ENCODE results near the gene AFAP1L2.

DNA sequence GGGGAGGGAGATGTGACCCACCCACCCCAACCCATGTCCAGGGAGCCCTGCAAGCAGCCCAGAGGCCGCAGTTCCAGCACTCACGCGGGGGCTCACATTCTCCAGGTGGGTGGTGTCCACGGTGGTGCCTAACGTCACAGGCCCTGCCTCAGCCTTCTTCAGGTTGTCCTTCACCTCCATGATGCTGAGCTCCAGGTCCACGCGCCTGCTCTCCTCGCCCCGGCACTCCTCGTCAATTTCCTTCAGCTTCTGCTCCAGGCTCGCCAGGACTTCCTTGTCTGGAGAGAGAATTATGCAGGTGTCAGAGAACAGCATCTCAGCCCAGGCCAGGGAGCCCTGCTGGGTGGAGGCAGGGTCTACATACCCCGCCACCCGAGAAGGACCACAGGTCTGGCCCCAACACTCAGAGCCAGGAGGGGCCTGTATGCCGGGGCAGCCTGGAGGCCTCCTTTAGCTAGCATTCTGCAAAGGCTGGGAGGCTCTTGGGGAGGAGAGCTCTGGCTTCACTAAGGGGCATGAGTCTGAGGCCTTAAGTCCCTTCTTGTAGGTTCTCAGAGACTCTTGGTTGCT is 107.1 kb downstream of the AFAP1L2 start:
- no peak for TF ChIP-seq POLR2A (IDR thresholded peaks at IDR 0.05)
- TF ChIP-seq, protein P1, sequence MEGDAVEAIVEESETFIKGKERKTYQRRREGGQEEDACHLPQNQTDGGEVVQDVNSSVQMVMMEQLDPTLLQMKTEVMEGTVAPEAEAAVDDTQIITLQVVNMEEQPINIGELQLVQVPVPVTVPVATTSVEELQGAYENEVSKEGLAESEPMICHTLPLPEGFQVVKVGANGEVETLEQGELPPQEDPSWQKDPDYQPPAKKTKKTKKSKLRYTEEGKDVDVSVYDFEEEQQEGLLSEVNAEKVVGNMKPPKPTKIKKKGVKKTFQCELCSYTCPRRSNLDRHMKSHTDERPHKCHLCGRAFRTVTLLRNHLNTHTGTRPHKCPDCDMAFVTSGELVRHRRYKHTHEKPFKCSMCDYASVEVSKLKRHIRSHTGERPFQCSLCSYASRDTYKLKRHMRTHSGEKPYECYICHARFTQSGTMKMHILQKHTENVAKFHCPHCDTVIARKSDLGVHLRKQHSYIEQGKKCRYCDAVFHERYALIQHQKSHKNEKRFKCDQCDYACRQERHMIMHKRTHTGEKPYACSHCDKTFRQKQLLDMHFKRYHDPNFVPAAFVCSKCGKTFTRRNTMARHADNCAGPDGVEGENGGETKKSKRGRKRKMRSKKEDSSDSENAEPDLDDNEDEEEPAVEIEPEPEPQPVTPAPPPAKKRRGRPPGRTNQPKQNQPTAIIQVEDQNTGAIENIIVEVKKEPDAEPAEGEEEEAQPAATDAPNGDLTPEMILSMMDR (IDR thresholded peaks at IDR 0.05): no peak

Measured in prostate gland (tissue), 2 donors.